GM13977 (cell line): ENCODE data around the gene LARGE1.

Experiments
- DNase-seq: peaks from one replicate; pipeline ENCODE4 v3.0.0; 2012; ENCODE audit warnings: low spot score
- CTCF ChIP-seq: IDR thresholded peaks from 2 replicates; pipeline ENCODE4 v1.5.1; 2012; ENCODE audit warnings: mild to moderate bottlenecking, control low read depth; ENCODE audit not compliant: insufficient read depth; ENCODE audit errors: extremely low read depth, missing control alignments
- in situ Hi-C: fragments of 300-500 bp; cut with MboI; formaldehyde crosslinking; loops from one replicate; pipeline ENCODE4 v1.12.0; 2022; ENCODE audit warnings: low sequenced_read_pairs, low pct_unique_long_range_greater_than_20kb, mixed read lengths, inconsistent platforms; ENCODE audit not compliant: unreplicated experiment

Gene LARGE1

DNA sequence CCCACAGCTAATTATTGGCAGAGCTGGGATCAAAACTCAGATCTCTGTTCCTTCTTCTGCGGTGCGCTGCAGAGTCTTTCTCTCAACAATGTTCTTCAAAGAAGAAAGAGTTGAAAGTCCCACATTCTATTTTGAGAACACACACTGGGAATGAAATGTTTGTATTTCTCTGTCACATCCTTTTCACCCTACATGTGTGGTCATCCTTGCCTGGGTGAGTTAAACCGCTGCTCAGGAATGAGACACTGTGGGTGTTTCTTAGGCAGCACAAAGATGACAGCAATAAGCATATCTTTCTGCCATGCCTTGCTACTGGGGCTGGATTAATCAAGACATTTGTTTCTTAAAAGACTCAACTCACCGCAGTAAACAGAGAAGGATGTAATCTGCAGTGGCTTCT, 222.6 kb downstream of the LARGE1 start:
- DNase-seq, result no peak
- no peak for TF ChIP-seq CTCF
- in situ Hi-C loops, result no loop called here

GRCh38 chr22:33691057-33691630, 229.1 kb downstream of the LARGE1 start:
- in situ Hi-C loops, result no loop called here
- TF ChIP-seq CTCF, result no peak
- no peak for DNase-seq

GRCh38 chr22:33688903-33689302, 231.4 kb downstream of the LARGE1 start:
- TF ChIP-seq CTCF, result no peak
- in situ Hi-C loops, result no loop called here

DNA sequence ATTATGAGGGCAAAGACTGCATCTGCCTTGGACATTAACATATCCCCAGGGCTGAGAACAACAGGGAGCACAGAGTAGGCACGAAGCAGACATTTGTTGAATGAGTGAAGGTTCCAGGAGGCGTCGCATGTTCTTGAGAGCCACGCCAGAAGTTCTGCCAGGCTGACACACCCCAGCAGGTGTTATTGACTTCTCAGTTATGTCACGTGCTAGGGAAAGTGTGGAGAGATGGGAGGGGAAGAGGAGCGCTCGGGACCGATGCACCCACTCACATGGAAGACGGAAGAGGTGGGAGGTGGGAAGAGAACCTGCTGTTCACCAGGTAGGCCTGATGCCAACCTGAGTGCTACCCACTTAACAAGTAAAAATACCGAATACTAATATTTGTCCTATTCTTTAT, 232.8 kb downstream of the LARGE1 start:
- no peak for DNase-seq
- in situ Hi-C loops, result no loop called here
- no peak for TF ChIP-seq CTCF

More at GRCh38 chr22:33688903-33689302, 231.4 kb downstream of the LARGE1 start:
- no peak for DNase-seq

GRCh38 chr22:33684087-33684486, 236.2 kb downstream of the LARGE1 start:
- no peak for DNase-seq
- TF ChIP-seq CTCF, result no peak
- in situ Hi-C loops, result no loop called here

DNA sequence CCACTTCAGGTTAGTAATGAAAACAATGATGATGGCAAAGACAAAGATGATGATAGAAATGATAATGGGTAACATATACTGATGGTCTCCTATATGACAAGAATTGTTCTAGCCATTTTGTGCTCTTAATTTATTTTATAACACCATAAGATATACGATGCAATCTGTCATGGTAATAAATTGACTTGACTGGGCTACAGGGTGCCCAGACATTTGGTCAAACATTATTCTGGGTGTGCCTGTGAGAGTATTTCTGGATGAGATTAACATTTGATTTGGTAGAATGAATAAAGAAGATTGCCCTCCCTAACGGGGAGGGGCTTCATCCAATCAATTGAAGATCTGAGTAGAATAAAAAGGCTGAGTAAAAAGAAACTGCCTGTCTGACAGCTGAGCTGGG, 237.3 kb downstream of the LARGE1 start:
- no peak for TF ChIP-seq CTCF
- in situ Hi-C loops, result no loop called here
- DNase-seq, result no peak

DNA sequence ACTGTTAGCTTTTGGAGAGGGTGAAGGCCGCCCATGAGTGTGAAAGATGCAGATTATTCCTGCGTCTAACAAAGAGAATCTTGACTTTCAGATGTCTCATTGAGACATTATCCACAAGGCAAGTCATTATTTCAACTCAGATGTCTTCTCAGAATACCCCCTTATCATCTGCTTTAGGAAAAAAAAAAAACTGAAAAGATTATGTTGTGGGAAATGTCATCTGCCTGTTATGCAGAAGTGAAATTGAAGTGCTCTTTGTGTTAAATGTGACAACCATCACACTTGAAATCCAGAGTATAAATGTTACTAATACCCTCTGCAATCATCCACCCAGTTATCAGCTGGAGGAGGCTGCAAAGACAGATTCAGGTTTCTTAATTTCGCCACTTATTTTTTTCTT, 239.6 kb downstream of the LARGE1 start:
- in situ Hi-C loops, result no loop called here
- no peak for TF ChIP-seq CTCF
- no peak for DNase-seq
